HG03139 (cell line): ENCODE measurements around the gene NFRKB.

ENCODE experiments used
- ATAC-seq: cut with Tn5 transposase; IDR thresholded peaks from one replicate; pipeline ENCODE4 v1.9.1; 2021; ENCODE audit not compliant: unreplicated experiment

NFRKB gene

DNA sequence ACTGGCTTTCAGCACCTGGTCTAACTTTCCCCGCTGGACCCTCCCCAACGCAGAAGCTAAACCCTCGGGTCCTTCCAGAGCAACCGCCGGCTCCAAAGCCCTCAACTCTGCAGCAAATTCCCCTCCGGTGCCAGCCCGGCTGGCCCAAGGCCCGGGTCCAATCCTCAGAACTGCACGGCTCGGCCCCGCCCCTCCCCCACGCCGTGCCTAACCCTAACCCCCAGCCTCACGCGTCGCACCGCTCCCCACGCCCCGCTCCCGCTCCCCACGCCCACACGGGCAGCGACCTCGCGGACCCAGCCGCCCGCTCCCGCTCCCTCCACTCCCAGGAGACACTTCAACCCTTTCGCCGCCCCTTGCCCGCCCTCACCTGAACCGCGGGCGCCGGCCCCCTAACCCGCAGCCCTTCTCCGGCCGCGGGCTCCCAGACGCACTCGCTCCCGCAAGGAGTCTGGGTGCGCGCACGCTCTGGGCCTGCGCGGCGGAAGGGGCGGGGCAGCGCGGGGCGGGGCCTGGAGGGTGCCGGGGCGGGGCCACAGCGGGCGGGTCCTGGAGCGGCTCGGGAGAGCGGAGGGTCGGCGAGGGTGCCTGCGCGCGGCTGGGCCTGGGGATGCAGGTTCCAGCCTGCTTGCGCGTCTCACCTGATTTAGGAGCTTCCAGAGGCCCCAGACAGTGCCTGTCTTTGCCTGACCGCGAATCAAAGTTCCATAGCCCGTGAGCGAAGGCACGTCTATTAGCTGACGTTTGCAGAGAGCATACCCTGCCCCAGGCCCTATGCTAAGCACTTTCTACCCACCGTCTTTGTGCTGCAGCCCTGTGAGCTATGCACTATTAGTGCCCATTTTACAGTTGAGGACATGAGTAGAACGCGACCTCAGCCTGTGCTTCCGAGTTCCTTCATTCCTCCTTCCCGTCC is at the start of gene NFRKB:
Gene NFRKB (minus strand): TSS at position 453 of the 916 bp plus-strand sequence. CDS start 2,729 bp downstream, outside the sequence.
- peak; percentile 97 for ATAC-seq

DNA sequence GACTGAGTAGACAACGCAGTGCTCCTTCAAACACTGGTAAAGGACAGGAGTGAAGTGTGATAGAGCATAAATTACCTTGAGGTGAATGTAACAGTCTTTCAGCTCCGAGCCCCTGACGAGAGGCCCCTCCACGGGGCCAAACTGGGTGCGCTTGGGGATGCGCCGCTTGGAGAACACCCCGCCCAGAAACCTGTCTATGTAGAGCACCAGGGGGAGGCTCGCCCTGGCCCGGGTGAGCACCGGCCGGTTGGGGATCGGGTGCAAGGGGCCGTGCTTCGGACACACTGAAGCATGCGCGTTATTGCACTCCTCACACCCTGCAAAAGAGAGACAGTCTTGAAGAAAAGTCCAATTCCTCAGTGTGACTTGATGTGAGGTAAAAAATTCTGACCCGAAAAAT is 49.3 kb upstream of the NFRKB start:
- ATAC-seq = no peak

DNA sequence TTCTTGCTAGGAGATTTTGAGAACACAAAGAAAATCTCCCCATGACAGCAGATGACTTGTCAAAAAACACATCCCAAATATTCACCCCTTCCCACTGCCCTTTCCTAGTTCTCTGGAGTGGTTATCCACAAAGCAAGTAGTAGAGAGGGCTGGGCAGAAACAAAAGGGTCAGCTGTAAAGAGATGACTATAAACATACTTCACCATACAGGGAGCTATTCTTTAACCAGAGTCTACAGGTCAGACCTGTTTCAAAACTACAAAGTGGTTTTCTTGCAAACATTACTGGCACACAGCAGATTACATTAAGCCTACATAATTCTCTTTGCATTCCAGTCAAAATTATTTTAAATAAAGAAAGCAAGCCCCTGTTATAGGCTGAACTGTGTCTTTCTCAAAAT is 47.7 kb upstream of the NFRKB start:
- ATAC-seq = no peak

DNA sequence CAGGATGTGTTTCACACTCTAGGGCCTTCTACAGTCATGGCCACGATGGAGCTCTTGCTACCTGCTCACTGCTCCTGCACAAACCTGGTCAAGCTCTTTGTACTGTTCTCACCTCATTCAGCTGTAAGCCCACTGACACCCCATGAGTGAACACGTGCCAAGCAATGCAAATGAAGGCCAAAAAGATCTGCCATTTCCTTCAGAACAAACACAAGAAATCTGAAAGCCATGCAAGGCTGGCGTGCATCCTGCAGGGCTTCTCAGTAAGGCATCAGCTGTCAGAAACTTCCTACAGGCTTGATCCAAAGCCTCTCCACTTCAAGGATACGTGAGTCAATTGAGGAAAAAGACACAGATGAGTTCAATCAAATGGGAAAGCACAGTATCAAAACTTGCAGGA is 44.1 kb upstream of the NFRKB start:
- ATAC-seq = no peak

DNA sequence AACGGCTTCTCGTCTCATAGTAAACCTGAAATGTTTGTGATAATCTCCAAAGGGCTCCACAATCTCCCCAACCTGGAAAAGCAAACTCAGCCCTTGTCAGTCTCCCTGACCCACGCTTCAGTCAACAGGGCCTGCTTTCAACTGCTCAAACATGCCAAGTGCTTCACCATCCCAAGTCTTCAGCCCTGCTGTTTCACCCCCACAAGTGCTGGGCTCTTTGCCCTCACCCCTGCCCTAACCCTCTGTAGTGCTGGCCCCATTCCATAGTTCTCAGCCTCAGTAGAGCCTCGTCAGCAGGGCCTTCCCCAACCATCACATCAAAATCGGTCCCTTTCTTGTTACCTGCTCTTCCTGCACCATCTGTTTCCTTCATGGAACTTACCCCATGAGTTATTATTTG is 43.4 kb upstream of the NFRKB start:
- no peak for ATAC-seq

DNA sequence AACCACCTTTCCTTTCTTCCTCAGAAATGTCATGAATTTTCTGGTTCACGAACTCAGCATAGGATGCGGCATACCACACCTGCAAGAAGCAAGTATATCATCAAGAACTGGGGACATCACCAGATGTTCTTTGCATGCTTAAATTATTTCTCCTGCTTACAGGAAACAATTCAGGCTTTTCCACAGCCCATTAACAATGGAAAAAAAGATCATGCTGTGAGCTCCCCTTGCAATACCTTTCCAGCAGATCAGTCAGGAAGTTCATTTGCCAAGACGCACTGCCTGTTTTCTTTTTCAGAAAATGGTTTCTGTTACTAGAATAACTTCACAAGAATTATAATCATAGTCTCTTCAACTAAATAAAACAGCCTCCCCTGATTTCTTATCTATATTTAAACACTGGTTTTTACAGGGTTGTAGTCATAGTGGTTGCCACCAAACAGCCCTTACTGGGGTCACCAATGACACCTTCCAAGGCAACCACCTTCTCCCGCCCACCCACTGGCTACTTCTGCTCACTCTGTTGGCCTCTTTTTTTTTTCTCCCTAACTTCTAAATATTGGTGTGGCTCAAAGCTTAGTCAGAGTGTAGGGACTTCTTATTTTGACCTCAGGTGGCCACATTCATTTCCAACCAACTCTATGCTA is 42.3 kb upstream of the NFRKB start:
- ATAC-seq = no peak

DNA sequence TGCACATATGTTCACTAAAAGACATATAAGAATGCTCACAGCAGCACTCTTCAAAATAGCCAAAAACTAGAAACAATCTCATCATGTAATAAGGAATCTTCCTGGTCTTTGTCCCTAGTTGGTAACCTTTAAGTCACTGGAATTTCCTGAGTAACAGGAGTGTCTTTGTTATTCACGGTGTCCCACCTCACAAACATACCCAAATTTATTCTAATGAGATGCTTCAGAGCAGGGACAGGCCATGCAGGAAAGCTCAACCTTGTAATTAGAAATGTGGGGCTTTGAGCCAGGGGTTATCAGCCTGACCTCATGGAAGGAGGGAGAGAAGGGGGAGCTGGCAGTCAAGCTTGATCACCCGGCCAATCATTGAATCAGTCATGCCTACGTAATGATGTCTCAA is 40.3 kb upstream of the NFRKB start:
- ATAC-seq = no peak

DNA sequence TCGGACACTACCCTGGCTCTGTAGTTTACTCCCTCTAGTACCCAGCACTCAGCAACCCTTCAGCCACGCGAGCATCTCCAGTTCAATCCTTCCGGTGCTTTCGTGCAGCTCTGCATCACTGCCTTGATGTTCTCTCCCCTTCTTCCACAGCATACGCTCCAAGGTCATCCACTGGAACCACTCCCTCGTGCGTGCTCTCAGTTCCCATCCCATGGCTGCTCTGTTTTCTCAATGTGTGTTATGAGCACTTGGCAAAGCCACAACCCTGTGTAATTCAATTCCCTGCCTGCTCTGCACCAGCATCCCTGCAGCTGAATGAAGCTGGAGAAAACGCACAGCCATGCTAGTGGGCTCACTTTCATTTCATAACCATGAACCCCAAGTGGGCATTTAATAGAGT is 38.5 kb upstream of the NFRKB start:
- ATAC-seq = no peak

DNA sequence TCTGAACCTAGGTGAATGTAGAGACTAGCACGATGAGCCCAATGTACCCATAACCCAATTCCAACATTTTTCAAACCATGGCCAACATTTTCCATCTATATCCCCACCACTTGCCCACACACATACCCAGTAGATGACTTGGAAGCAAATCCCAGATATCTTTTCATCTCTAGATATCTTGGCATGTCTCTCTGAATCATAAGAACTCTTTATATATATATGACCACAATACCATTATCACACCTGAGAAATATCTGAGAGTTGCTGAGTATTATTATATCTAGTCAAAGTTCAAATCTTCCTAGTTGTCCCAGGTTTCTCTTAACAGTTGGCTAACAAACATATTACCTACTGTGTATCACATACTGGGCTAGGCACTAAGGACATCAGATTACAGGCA is 37.9 kb upstream of the NFRKB start:
- no peak for ATAC-seq

DNA sequence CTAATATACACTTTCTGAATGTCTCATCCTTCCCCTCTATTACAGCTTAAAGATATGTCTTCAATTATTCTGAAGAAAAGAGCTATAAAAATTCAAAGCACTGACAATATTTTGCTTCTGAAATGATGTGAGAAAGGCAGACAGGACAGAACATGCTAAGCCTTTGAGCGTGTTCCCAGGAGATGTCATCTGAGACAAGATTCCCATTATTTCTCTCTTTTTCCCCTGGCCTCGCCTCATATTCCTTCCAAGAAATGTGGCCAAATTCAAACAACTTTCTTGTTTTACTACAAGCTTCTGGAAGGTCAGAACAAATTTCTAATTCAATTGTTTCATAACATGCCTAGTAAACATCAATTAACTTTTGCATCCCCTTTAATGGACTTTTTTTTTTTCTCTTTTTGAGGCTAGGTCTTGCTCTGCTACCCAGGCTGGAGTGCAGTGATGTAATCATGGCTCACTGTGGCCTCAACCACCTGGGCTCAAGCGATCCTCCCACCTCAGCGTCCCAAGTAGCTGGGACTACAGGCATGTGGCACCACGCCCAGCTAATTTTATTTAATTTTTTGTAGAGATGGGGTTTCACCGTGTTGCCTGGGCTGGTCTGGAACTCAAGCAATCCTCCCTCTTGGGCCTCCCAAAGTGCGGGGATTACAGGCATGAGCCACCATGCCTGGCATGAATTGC is 37.1 kb upstream of the NFRKB start:
- no peak for ATAC-seq

DNA sequence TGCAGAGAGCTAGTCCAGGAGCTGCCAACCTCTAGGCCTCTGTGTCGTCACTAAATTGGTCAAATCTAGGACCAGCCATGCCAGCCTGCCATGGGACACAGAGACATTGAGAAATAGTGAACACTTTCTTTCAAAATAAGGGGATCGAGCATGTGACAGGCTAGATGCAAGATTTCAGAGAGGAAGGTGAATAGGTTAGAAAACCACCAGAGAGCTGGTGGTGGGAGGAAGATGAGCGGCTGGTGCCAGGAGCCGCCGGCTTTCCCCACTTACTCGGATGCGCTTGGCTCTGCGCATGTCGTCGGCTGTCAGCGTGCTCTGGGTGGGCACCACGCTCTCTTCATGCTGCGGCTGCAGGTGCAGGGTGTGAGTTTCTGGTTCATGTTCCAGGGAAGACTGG is 35.4 kb upstream of the NFRKB start:
- no peak for ATAC-seq

DNA sequence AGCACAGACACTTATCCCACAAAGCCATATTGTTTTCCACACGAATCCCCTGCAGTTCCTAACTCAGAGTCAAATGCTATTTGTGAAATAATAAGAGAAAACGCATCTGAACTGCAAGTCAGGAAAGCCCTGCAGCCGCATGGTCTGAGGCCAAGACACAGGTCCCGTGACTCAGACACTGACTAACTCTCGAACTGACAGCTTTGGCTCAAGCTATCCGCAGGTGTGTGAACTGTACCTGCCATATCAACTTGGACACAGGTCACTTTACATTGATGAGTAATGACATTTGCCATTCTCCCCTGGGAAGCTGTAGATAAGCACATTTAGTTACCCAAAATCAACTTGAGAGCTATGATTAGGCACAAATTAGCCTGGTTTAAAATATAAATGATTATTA is 34.9 kb upstream of the NFRKB start:
- no peak for ATAC-seq

DNA sequence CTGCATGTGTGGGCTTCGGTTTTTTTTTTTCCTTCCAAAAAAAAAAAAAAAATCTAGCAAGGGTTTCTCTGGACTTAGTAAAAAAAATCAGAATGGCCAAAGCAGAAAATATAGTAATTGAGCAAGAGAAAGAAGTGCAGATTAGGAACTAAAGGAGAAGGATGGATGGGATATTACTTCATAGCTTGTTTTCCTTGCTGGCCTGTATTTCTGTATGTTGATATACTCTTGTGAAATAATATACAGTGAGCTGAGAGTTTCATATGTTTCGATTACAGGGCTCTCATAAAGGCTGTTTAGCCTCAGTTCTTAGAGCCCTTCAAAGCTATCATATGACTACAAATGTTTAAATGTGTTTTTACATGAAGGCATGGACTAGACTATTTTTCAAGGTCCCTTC is 34.3 kb upstream of the NFRKB start:
- ATAC-seq = no peak

DNA sequence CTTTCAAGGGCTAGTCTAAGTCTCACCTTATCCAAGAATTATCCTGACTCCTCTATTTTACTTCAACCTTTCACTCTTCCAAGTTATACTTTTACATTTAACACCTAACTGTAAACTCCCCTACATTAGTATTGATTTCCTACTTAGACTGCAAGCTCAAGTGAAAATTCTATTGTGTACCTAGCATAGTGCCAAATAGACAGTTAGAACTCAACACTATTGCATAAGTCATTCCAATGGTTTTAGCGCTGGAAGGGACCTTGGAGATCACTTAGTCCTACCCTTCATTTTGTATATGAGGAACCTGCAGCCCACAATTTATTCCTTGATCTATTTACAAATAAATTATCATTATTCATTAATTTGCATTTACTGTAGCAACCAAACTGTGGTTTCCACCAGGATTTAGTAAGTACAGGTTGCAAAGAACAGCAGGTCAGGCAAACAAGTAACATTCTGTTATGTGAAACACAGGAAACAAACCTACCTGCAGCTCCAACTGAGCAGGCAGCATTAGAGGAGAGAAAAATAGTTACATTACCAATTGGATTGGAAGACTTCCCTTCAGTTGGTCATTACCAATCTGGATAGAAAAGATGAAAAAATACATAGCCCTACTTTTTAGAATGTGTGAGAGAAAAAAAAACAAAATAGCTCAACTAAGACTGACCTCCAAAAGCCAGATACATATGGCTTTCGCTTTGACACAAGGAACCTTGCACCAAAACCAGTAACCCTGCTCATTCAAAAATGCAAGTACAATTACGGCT is 33.7 kb upstream of the NFRKB start:
- ATAC-seq = no peak

DNA sequence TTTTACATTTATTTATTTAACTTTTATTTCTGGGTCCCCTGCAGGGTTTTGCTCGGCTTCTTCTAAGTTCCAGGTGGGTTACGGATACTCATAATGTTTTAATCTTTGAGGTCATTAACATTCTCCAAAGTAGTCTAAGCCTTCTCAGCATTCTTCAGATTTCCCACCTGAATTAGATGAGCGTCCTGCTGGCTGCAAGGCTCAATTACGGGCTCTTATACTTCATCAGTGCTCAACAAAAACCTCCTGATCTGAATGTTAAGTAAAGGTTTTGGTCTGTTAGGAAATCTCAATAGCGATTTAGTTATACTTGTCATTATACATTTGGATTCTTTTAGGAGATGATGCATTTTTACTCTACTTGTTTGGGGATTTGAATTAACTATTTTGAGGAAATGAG is 27.3 kb upstream of the NFRKB start:
- no peak for ATAC-seq

DNA sequence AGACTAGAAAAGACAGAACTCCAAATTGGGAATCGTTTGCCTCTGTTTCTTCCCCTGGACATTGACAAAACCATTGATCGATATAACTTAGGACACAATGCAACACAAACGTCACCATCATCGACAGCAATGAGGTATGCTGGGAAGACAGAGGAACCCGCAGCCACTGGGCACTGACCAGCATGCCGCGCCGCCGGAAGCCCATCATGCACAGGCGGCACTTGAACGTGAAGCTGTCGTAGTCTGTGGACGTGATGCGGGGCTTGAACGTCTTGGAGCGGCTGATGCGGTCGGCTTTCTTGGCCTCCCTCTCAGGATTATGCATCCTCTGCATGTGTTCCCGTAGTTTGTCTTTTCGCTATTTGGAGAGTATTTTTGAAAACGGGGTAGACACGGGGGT is 23.0 kb upstream of the NFRKB start:
- no peak for ATAC-seq

DNA sequence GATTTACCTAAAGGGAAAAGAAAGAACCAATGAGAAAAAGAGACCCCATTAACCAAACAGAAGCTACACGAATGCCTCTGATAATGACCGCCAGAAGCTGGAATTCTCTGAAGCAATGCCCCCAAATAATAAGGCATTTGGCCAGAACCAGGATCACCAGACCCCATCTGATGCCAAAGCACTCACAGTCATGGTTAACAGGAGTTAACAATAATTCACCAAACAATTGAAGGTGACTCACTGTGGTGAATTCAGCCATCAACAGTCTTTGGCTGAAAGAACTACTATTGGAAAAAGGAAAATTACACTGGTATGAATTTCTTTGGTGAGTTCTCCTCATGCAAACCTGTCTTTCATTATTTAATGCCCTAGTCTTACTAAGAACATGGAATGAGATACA is 21.9 kb upstream of the NFRKB start:
- ATAC-seq = no peak

DNA sequence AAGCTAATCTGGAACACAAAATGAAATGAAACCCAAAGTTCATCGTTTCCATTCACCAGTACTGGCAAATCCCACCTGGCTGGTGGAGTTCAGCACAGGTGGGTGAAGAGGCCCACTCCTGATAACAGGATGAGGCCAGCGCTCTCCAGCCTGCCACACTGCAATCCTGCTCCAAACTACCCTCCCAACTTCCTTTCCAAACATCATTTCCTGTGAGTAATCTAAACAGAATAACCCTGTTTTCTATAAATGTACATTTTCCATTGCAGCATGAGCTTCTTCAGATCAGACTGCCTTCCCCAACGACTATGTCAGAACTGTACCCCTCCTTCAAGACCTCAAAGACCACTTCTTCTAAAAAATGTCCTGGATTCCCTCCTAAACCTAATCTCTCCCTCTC is 15.9 kb upstream of the NFRKB start:
- no peak for ATAC-seq

DNA sequence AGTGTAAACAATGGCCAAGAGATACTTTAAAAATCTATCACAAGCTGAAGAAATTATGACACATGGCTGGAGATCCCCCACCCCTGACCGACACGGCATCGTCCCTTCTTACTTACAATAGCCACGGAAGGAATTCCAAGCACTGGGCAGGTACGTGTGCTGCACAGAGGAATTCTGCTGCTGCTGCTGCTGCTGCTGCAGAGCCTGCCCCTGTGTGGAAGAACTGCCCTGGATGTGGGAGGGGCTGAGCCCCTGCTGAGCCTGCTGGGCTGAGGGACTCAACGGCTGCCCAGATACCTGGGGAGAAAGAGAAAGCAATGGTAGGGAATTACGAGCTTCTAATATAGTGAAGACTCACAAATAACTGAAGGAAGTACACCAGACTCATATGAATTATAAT is 15.0 kb upstream of the NFRKB start:
- ATAC-seq = no peak

DNA sequence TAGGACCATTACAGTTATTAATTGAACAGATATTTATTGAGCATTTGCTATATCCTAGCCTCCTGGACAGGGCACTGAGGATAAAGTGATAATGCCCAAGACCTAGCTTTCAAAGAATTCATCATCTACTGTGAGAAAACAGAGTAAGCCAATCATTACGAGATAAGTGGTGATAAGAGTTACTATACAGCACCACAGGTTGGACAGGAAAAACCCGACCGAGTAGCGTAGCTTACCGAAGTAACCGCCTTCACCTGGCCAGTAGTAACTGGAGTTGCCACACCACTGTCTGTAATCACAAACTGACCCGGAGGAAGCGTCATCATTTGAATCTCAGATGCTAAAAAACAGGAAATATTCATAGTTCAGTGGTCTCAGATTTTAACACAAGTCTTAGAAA is 10.0 kb upstream of the NFRKB start:
- no peak for ATAC-seq

DNA sequence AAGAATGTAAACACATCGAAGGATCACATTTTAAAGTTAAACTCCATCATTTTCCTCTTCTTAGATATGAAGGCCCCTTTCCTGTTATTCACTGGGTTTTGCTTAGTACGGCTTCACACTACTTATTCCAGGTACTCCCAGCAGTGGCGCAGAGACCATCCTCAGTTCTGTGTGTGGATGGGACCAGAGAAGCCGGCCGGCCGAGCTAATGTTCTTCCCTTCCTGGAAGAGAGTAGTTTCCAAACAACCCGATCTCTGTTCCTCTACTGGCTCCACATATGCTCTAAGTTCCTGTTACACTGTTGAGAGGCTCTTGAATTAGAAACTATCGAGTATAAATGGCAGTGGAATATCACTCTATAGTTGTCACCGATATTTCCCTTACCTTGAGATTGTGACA is 684 bp upstream of the NFRKB start:
- no peak for ATAC-seq
